Endothelial cell of umbilical vein (primary cell): ENCODE results near the gene CTNND1. TPM values are rescaled to one million over a fixed set of nuclear protein-coding genes. Genes with fewer than 3 reads are reported as not detected.

Experiments used
- BruUV-seq: library from RNA; stranded (reverse); fragments of 400-500 nt; replicated peaks from 2 replicates; lab custom pipeline; 2021; lab: Mats Ljungman, UMichigan
- CTCF ChIA-PET: fragments of 300-600, 350-600 bp; sonication (Branson Sonifier 250); formaldehyde crosslinking; loops from one replicate; lab custom pipeline; 2021; ENCODE audit warnings: antibody characterized with exemption, inconsistent platforms; lab: Charles Lee
- POLR2A ChIA-PET: fragments of 300-600, 350-600 bp; sonication (Branson Sonifier 250); formaldehyde crosslinking; loops from one replicate; lab custom pipeline; 2021; ENCODE audit warnings: antibody characterized with exemption, inconsistent platforms; lab: Charles Lee
- DNase-seq: peaks from one replicate; pipeline ENCODE4 v3.0.0-alpha.2; 2011; ENCODE audit warnings: low read depth, low spot score
- FAIRE-seq: peaks from 2 replicates; lab custom pipeline; 2011; peaks lifted over from hg19 to GRCh38; lab: Jason Lieb, UNC
- H2AFZ ChIP-seq: 2 replicates; pipeline ENCODE4 v1.6.0; 2012; ENCODE audit warnings: low read depth, low read length, control low read depth, inconsistent platforms
- H3K27ac ChIP-seq: 2 replicates; pipeline ENCODE4 v1.5.1; 2011; ENCODE audit warnings: low read depth, mild to moderate bottlenecking, control low read depth, low read length, moderate library complexity; ENCODE audit not compliant: insufficient read depth
- H3K27me3 ChIP-seq, 2 experiments: 2 replicates each; pipeline versions ENCODE4 v1.6.0 to v1.6.1; 2011; ENCODE audit warnings: low read length in 2 of 2, mixed read lengths in 1 of 2; ENCODE audit not compliant: control insufficient read depth in 2 of 2, insufficient read depth in 2 of 2
- H3K36me3 ChIP-seq, 2 experiments: 2 replicates in 1 of 2; 3 replicates in 1 of 2; pipeline ENCODE4 v1.5.1; 2011; ENCODE audit warnings: low read length in 2 of 2, mild to moderate bottlenecking in 1 of 2, moderate library complexity in 1 of 2; ENCODE audit not compliant: control insufficient read depth in 2 of 2, insufficient read depth in 2 of 2; ENCODE audit errors: extremely low read depth in 1 of 2
- H3K4me1 ChIP-seq: 3 replicates; pipeline ENCODE4 v1.5.1; 2011; ENCODE audit warnings: mild to moderate bottlenecking, low read length; ENCODE audit not compliant: control insufficient read depth, insufficient read depth; ENCODE audit errors: extremely low read depth
- H3K4me2 ChIP-seq: 2 replicates; pipeline ENCODE4 v1.6.1; 2011; ENCODE audit warnings: low read length, control low read depth, mixed read lengths; ENCODE audit not compliant: insufficient read depth
- H3K4me3 ChIP-seq, 3 experiments: fragments of 200-600 bp in 1 of 3; sonication (generic), shearing (Covaris generic) in 1 of 3; replicated peaks in 1 of 3; 2 replicates each; pipeline ENCODE4 v1.5.1; 2011 to 2016; ENCODE audit warnings: control low read depth in 3 of 3, low read length in 3 of 3, mild to moderate bottlenecking in 2 of 3, inconsistent platforms in 1 of 3, low read depth in 1 of 3, moderate library complexity in 1 of 3; ENCODE audit not compliant: insufficient read depth in 1 of 3
- H3K79me2 ChIP-seq: 2 replicates; pipeline ENCODE4 v1.6.0; 2012; ENCODE audit warnings: low read length, inconsistent platforms; ENCODE audit not compliant: control insufficient read depth, insufficient read depth
- H3K9ac ChIP-seq: replicated peaks from 2 replicates; pipeline ENCODE3; 2011; ENCODE audit warnings: low read length, control low read depth; ENCODE audit not compliant: insufficient read depth; ENCODE audit errors: extremely low read depth
- H3K9me1 ChIP-seq: replicated peaks from 3 replicates; pipeline ENCODE4 v1.6.0; 2011; ENCODE audit warnings: mild to moderate bottlenecking, low read length; ENCODE audit not compliant: control insufficient read depth, insufficient read depth; ENCODE audit errors: extremely low read depth
- H3K9me3 ChIP-seq: replicated peaks from 2 replicates; pipeline ENCODE4 v1.5.1; 2012; ENCODE audit warnings: low read length, inconsistent platforms; ENCODE audit not compliant: control insufficient read depth, insufficient read depth
- H4K20me1 ChIP-seq: replicated peaks from 2 replicates; pipeline ENCODE3; 2011; ENCODE audit warnings: mild to moderate bottlenecking, low read length; ENCODE audit not compliant: control insufficient read depth, insufficient read depth; ENCODE audit errors: extremely low read depth
- CTCF ChIP-seq, 2 donors: IDR thresholded peaks; 1 replicate in 1 of 2; 2 replicates in 1 of 2; pipeline ENCODE4 v1.5.1; 2011; ENCODE audit warnings: low read length in 2 of 2, mild to moderate bottlenecking in 2 of 2, moderate library complexity in 2 of 2, control low read depth in 1 of 2, inconsistent platforms in 1 of 2, low read depth in 1 of 2; ENCODE audit not compliant: insufficient read depth in 1 of 2; ENCODE audit errors: extremely low read depth in 1 of 2
- EZH2 ChIP-seq: IDR thresholded peaks from 2 replicates; pipeline ENCODE4 v1.6.1; 2012; ENCODE audit warnings: borderline replicate concordance, low read depth, mild to moderate bottlenecking, moderate library complexity, low read length, inconsistent platforms; ENCODE audit not compliant: severe bottlenecking
- FOS ChIP-seq: IDR thresholded peaks from 2 replicates; pipeline ENCODE4 v1.6.1; 2011; ENCODE audit warnings: mild to moderate bottlenecking, low read length, moderate library complexity, borderline replicate concordance; ENCODE audit not compliant: insufficient read depth
- GATA2 ChIP-seq: IDR thresholded peaks from 2 replicates; pipeline ENCODE4 v1.7.0; 2011; ENCODE audit warnings: low read depth, mild to moderate bottlenecking, moderate library complexity, mixed read lengths, low read length; ENCODE audit not compliant: insufficient read length, insufficient read depth
- JUN ChIP-seq: IDR thresholded peaks from 2 replicates; pipeline ENCODE4 v1.6.1; 2011; ENCODE audit warnings: borderline replicate concordance, low read depth; ENCODE audit not compliant: insufficient read length, insufficient read depth
- MYC ChIP-seq: IDR thresholded peaks from one replicate; pipeline ENCODE4 v1.6.1; 2011; ENCODE audit warnings: mild to moderate bottlenecking, low read depth, low read length
- POLR2A ChIP-seq: IDR thresholded peaks from 2 replicates; pipeline ENCODE4 v1.6.1; 2012; ENCODE audit warnings: low read depth, mild to moderate bottlenecking, control low read depth, low read length
- POLR2AphosphoS5 ChIP-seq: IDR thresholded peaks from 2 replicates; pipeline ENCODE4 v1.6.1; 2012; ENCODE audit warnings: low read depth, mild to moderate bottlenecking, control low read depth, low read length, moderate library complexity; ENCODE audit not compliant: insufficient read depth
- dilution Hi-C: fragments of 300-500 bp; cut with MboI; formaldehyde crosslinking; loops from one replicate; pipeline ENCODE4 v1.15.0; 2019; ENCODE audit warnings: low sequenced_read_pairs; ENCODE audit not compliant: extremely low pct_ligation_motif_present
- intact Hi-C: fragments of 100-400 bp; cut with micrococcal nuclease; formaldehyde crosslinking; loops from one replicate; pipeline ENCODE4 v1.10.0; 2022
- polyA plus RNA-seq, 4 experiments: library from polyadenylated mRNA; depleted of rRNA in 3 of 4; stranded (reverse) in 3 of 4; unstranded in 1 of 4; fragments of >200 nt; gene quantifications; 2 replicates each; pipeline versions ENCODE4 v1.2.1 to v1.2.3, GENCODE V29; 2011 to 2012; ENCODE audit warnings: missing spikeins in 1 of 4
- total RNA-seq: library from RNA; stranded (reverse); gene quantifications from 2 replicates; pipeline ENCODE4 v1.2.3, GENCODE V29; 2021
- TF ChIP-seq, protein P1 (sequence below): IDR thresholded peaks from 2 replicates; pipeline ENCODE4 v1.6.1; 2011; ENCODE audit not compliant: insufficient read depth, insufficient read length

Gene CTNND1
- total and polyA plus RNA-seq, 2 donors (not counting 3 experiments of a cell fraction or from before 2014, with no cell fraction given) = 152 to 268 TPM

GRCh38 chr11:57798905-57799559, 37.4 kb downstream of the CTNND1 start:
- BruUV-seq = no TSS peak
- POLR2A ChIA-PET = interaction anchor here (0.7 to 2.6 kb wide), 4 partner anchors 20 to 53 kb away, joined by 7 to 39 read pairs (median 11); partner anchors contain the start of genes BTBD18 and CTNND1
- Histone ChIP-seq H4K20me1 (peaks cover 10% of the 10 kb centered on the region), H3K27ac (peak overlapping the region; percentile 2), H3K27me3 (no peaks in the 10 kb centered on the region), H3K9me3 (no peaks in the 10 kb centered on the region), H3K79me2 (peaks cover 80% of the 10 kb centered on the region), H3K4me3 (no peak overlapping the region), H3K36me3 (peaks cover 29 to 36% of the 10 kb centered on the region in 2 experiments), H3K9ac (no peak overlapping the region), H2AFZ (no peak overlapping the region), H3K4me1 (peaks cover 37% of the 10 kb centered on the region), H3K4me2 (no peak overlapping the region), H3K9me1 (no peaks in the 10 kb centered on the region)
- CTCF ChIA-PET = interaction anchor here (1.3 to 6.6 kb wide), 11 partner anchors 10 to 77 kb away, joined by 3 to 375 read pairs (median 13); partner anchors contain the start of genes BTBD18, CTNND1 and SELENOH
- intact Hi-C loops (no loop called here), dilution Hi-C loops (no loop called here)
- DNase-seq = peak; percentile 68
- peak; percentile 43 for FAIRE-seq
- TF ChIP-seq GATA2 (no peak), JUN (no peak), POLR2A (no peak), POLR2AphosphoS5 (no peak), FOS (no peak), EZH2 (no peak), CTCF (IDR thresholded peaks at IDR 0.05; ENCODE audit: extremely low read depth in 1 of 2, insufficient read depth in 1 of 2, low read depth in 1 of 2, low read length in 2 of 2) (no peak), MYC (no peak)
- TF ChIP-seq, protein P1, sequence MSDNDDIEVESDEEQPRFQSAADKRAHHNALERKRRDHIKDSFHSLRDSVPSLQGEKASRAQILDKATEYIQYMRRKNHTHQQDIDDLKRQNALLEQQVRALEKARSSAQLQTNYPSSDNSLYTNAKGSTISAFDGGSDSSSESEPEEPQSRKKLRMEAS = no peak
